ENCODE measurements around the gene GSK3B. TPM values are rescaled to one million over a fixed set of nuclear protein-coding genes. Genes with fewer than 3 reads are reported as not detected.

GSK3B gene
- total and polyA plus RNA-seq, 8 donors, result 6.2 to 59.1 (median 15.6) TPM

GRCh38 chr3:119783255-119783654 lies 311.0 kb downstream of the GSK3B start:
- Histone ChIP-seq H3K4me3 (no peak overlapping the region), H3K36me3 (no peaks in the 10 kb centered on the region), H3K4me1 (no peaks in the 10 kb centered on the region), H3K27me3 (no peaks in the 10 kb centered on the region), H3K9me3 (no peaks in the 10 kb centered on the region), H3K27ac (no peak overlapping the region)
- intact Hi-C loops (cut with DNase I; ENCODE audit: low total_unique reads), result no loop called here
- no peak for DNase-seq
- 76 to 90% (median 86%) methylated on average over 2 of the region's 2 CpGs for WGBS, 5 donors
- TF ChIP-seq EP300 (IDR thresholded peaks at IDR 0.05) (no peak), CTCF (IDR thresholded peaks at IDR 0.05) (no peak), POLR2AphosphoS5 (IDR thresholded peaks at IDR 0.05) (no peak), POLR2A (IDR thresholded peaks at IDR 0.05) (no peak)

GRCh38 chr3:119782460-119782859 lies 311.8 kb downstream of the GSK3B start:
- intact Hi-C loops (cut with DNase I; ENCODE audit: low total_unique reads), result no loop called here
- Histone ChIP-seq H3K27me3 (no peaks in the 10 kb centered on the region), H3K9me3 (no peaks in the 10 kb centered on the region), H3K36me3 (no peaks in the 10 kb centered on the region), H3K4me3 (no peak overlapping the region), H3K27ac (no peak overlapping the region), H3K4me1 (no peaks in the 10 kb centered on the region)
- WGBS, 5 donors, result 88 to 100% (median 97%) methylated on average over 1 of the region's 1 CpG; no CpG with 5 or more reads in 1 of the 5 donors
- TF ChIP-seq CTCF (IDR thresholded peaks at IDR 0.05) (no peak), POLR2A (IDR thresholded peaks at IDR 0.05) (no peak), POLR2AphosphoS5 (IDR thresholded peaks at IDR 0.05) (no peak), EP300 (IDR thresholded peaks at IDR 0.05) (no peak)
- DNase-seq, result no peak

- Histone ChIP-seq H3K27ac (no peak within 1 kb of the TSS), H3K36me3 (no peaks in the 10 kb centered on the region), H3K4me3 (no peak within 1 kb of the TSS), H3K4me1 (no peaks in the 10 kb centered on the region), H3K9me3 (peaks cover 0 to 6% (median under 1%) of the 10 kb centered on the region in 4 donors), H3K27me3 (no peaks in the 10 kb centered on the region)
- 55 to 69% (median 62%) methylated on average over 10 of the region's 10 CpGs for WGBS, 5 donors
- DNase-seq, result peak in 1 of 2 donors; percentile 56
- no peak for TF ChIP-seq POLR2AphosphoS5 (IDR thresholded peaks at IDR 0.05)
- no peak for TF ChIP-seq POLR2A (IDR thresholded peaks at IDR 0.05)
- TF ChIP-seq CTCF (IDR thresholded peaks at IDR 0.05), result no peak
- no peak for TF ChIP-seq EP300 (IDR thresholded peaks at IDR 0.05)
- intact Hi-C loops (cut with DNase I; ENCODE audit: low total_unique reads), result no loop called here
These were observed 312.7 kb downstream of the GSK3B start, which contains the start of gene NR1I2 for GRCh38 chr3:119781330-119782198. TSS of gene NR1I2 (plus strand) at chr3:119782101.

- no peak overlapping the region for H3K27ac ChIP-seq
- no peaks in the 10 kb centered on the region for H3K4me1 ChIP-seq
These were observed 314.4 kb downstream of the GSK3B start for GRCh38 chr3:119779731-119780383.

More at GRCh38 chr3:119779731-119780383, 314.4 kb downstream of the GSK3B start:
- intact Hi-C loops (cut with DNase I; ENCODE audit: low total_unique reads), result no loop called here
- WGBS, 5 donors, result 61 to 83% (median 80%) methylated on average over 2 of the region's 2 CpGs
- H3K9me3 ChIP-seq, result peaks cover 0 to 18% (median 2%) of the 10 kb centered on the region in 4 donors
- H3K36me3 ChIP-seq, result no peaks in the 10 kb centered on the region
- no peaks in the 10 kb centered on the region for H3K27me3 ChIP-seq
- H3K4me3 ChIP-seq, result no peak overlapping the region
- no peak for DNase-seq
- TF ChIP-seq POLR2A (IDR thresholded peaks at IDR 0.05) (no peak), EP300 (IDR thresholded peaks at IDR 0.05) (no peak), CTCF (IDR thresholded peaks at IDR 0.05) (no peak), POLR2AphosphoS5 (IDR thresholded peaks at IDR 0.05) (no peak)

All from stomach (tissue), 9 donors.